ENCODE results near the gene TMCO5A.

DNA sequence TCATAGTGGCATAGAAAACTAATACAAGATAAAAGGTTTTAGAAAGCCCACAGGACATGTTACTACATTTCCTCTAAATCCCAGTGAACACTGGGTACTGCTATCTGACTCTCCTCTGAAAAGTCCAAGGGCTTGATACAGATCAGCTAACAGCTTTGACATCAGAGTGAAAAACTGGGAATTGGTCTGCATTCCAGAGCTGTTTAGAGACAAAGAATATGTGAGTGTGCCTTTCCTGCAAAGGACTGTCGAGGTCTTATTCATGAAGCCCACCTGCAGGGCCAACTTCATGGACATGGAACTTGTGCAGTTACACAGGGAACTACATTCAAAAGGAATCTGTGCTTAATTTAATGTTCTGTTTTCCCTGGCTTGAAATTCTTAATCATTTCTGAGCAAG, 5.2 kb upstream of the TMCO5A start:
- no peak for TF ChIP-seq POLR2A (IDR thresholded peaks at IDR 0.05)
- TF ChIP-seq, protein P1, sequence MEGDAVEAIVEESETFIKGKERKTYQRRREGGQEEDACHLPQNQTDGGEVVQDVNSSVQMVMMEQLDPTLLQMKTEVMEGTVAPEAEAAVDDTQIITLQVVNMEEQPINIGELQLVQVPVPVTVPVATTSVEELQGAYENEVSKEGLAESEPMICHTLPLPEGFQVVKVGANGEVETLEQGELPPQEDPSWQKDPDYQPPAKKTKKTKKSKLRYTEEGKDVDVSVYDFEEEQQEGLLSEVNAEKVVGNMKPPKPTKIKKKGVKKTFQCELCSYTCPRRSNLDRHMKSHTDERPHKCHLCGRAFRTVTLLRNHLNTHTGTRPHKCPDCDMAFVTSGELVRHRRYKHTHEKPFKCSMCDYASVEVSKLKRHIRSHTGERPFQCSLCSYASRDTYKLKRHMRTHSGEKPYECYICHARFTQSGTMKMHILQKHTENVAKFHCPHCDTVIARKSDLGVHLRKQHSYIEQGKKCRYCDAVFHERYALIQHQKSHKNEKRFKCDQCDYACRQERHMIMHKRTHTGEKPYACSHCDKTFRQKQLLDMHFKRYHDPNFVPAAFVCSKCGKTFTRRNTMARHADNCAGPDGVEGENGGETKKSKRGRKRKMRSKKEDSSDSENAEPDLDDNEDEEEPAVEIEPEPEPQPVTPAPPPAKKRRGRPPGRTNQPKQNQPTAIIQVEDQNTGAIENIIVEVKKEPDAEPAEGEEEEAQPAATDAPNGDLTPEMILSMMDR (IDR thresholded peaks at IDR 0.05 in 4 of 5, conservative IDR thresholded peaks at IDR 0.05 in 1 of 5): no peak
